Kidney tubule cell (primary cell): ENCODE measurements around the gene DRC3.

Experiments used
- DNase-seq: peaks from one replicate; pipeline ENCODE4 v3.0.0-alpha.2; 2018; ENCODE audit warnings: low spot score

The DRC3 gene

GRCh38 chr17:18055597-18055996, 82.9 kb downstream of the DRC3 start:
- no peak for DNase-seq

DNA sequence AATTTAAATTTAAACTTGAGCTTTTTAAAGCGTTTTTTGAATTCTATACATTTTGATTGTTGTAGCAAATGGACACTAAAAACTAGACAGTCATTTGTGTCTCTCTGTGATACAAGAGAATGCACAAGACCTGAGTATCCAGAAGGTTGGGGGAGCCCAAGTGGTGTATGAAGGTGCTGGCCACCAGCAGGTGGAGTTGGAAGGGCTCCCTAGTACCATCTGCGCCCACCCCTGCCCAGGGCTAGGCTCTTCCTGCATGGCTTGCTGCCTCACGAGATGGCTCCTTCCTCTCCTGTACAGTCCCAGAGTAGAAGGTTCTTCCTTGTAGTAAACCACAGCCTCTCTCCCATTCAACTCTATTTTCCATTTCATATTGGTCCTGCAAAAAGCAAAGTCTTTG, 83.6 kb downstream of the DRC3 start:
- no peak for DNase-seq

GRCh38 chr17:18059283-18059682, 86.6 kb downstream of the DRC3 start:
- DNase-seq, result no peak

- DNase-seq, result no peak
These were observed 91.4 kb downstream of the DRC3 start for GRCh38 chr17:18064053-18064452.

- DNase-seq, result no peak
These were observed 92.9 kb downstream of the DRC3 start for GRCh38 chr17:18065546-18065945.
